Suprapubic skin (tissue), 4 donors: ENCODE results near the gene CTNNA3. TPM values are rescaled to one million over a fixed set of nuclear protein-coding genes. Genes with fewer than 3 reads are reported as not detected.
A peak's percentile ranks its signal among the peaks of the same experiment; 100 is the strongest.

Experiments used
- DNase-seq, 2 donors: peaks; one replicate each; pipeline ENCODE4 v3.0.0-alpha.2; 2019; ENCODE audit warnings: low spot score in 2 of 2
- H3K27ac ChIP-seq: fragments of 200-600 bp; sonication (generic); one replicate; pipeline ENCODE4 v1.5.1; 2019
- H3K27me3 ChIP-seq: fragments of 200-600 bp; sonication (generic); one replicate; pipeline ENCODE4 v1.5.1; 2019
- H3K36me3 ChIP-seq: fragments of 200-600 bp; sonication (generic); one replicate; pipeline ENCODE4 v1.5.1; 2019
- H3K4me1 ChIP-seq: fragments of 200-600 bp; sonication (generic); one replicate; pipeline ENCODE4 v1.5.1; 2019
- H3K4me3 ChIP-seq: fragments of 200-600 bp; sonication (generic); one replicate; pipeline ENCODE4 v1.5.1; 2019; ENCODE audit warnings: mild to moderate bottlenecking
- H3K9me3 ChIP-seq: fragments of 200-600 bp; sonication (generic); one replicate; pipeline ENCODE4 v1.5.1; 2019
- EP300 ChIP-seq: sonication (generic); formaldehyde crosslinking; IDR thresholded peaks from one replicate; pipeline ENCODE4 v1.6.1; 2017; ENCODE audit warnings: antibody characterized with exemption
- POLR2A ChIP-seq, 2 donors: fragments of 450-650 bp; IDR thresholded peaks; one replicate each; pipeline ENCODE4 v1.6.1; 2017; ENCODE audit warnings: antibody characterized with exemption in 2 of 2, mild to moderate bottlenecking in 2 of 2, moderate library complexity in 2 of 2
- POLR2AphosphoS5 ChIP-seq, 3 donors: sonication (generic); formaldehyde crosslinking; IDR thresholded peaks; one replicate each; pipeline ENCODE4 v1.6.1; 2017; ENCODE audit warnings: antibody characterized with exemption in 3 of 3
- WGBS: methylation state at CpG from one replicate; pipeline ENCODE4 v1.1.5; 2018; 5-methylcytosine and 5-hydroxymethylcytosine counted together
- total RNA-seq, 4 donors: library from RNA; depleted of rRNA; stranded (reverse); fragments of >200 nt; gene quantifications; one replicate each; pipeline ENCODE4 v1.1.0, GENCODE V29; 2016
- TF ChIP-seq, protein P1 (sequence below), 2 donors: fragments of 200-600 bp in 1 of 2; fragments of 450-650 bp in 1 of 2; sonication (generic) in 1 of 2; IDR thresholded peaks; one replicate each; pipeline ENCODE4 v1.5.1; 2016 to 2019; ENCODE audit warnings: antibody characterized with exemption in 2 of 2, mild to moderate bottlenecking in 1 of 2, moderate library complexity in 1 of 2

CTNNA3 gene
- total RNA-seq, 4 donors from 2014 or later: 0.08 to 0.29 (median 0.21) TPM

DNA sequence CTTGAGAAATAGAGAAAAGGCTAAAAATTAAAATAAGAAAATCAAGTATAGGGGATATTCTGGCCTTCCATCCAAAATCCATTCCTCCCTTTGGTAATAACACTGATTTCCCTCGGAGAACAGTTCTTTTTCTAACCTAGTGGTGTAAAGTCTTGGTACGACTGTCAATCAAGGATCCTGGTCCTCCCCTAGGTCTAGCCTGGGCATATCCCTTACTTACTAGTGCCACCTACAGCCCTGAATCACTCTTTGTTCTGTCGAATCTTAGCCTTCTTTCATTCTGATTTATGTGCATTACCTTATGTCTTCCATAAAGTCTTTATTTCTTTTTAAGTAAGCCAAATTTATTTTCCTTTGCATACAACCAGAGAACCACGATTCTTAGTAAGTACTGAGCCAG lies 1068.8 kb downstream of the CTNNA3 start:
- no peaks in the 10 kb centered on the region for H3K36me3 ChIP-seq
- WGBS: 32% methylated on average over 4 of the region's 4 CpGs
- no peak overlapping the region for H3K27ac ChIP-seq
- DNase-seq: no peak
- no peaks in the 10 kb centered on the region for H3K9me3 ChIP-seq
- H3K4me3 ChIP-seq: no peak overlapping the region
- no peaks in the 10 kb centered on the region for H3K4me1 ChIP-seq
- H3K27me3 ChIP-seq: no peaks in the 10 kb centered on the region
- TF ChIP-seq EP300 (no peak), POLR2AphosphoS5 (IDR thresholded peaks at IDR 0.05) (no peak), POLR2A (IDR thresholded peaks at IDR 0.05) (no peak)
- TF ChIP-seq, protein P1, sequence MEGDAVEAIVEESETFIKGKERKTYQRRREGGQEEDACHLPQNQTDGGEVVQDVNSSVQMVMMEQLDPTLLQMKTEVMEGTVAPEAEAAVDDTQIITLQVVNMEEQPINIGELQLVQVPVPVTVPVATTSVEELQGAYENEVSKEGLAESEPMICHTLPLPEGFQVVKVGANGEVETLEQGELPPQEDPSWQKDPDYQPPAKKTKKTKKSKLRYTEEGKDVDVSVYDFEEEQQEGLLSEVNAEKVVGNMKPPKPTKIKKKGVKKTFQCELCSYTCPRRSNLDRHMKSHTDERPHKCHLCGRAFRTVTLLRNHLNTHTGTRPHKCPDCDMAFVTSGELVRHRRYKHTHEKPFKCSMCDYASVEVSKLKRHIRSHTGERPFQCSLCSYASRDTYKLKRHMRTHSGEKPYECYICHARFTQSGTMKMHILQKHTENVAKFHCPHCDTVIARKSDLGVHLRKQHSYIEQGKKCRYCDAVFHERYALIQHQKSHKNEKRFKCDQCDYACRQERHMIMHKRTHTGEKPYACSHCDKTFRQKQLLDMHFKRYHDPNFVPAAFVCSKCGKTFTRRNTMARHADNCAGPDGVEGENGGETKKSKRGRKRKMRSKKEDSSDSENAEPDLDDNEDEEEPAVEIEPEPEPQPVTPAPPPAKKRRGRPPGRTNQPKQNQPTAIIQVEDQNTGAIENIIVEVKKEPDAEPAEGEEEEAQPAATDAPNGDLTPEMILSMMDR (IDR thresholded peaks at IDR 0.05): peak in 1 of 2 donors; percentile 23

DNA sequence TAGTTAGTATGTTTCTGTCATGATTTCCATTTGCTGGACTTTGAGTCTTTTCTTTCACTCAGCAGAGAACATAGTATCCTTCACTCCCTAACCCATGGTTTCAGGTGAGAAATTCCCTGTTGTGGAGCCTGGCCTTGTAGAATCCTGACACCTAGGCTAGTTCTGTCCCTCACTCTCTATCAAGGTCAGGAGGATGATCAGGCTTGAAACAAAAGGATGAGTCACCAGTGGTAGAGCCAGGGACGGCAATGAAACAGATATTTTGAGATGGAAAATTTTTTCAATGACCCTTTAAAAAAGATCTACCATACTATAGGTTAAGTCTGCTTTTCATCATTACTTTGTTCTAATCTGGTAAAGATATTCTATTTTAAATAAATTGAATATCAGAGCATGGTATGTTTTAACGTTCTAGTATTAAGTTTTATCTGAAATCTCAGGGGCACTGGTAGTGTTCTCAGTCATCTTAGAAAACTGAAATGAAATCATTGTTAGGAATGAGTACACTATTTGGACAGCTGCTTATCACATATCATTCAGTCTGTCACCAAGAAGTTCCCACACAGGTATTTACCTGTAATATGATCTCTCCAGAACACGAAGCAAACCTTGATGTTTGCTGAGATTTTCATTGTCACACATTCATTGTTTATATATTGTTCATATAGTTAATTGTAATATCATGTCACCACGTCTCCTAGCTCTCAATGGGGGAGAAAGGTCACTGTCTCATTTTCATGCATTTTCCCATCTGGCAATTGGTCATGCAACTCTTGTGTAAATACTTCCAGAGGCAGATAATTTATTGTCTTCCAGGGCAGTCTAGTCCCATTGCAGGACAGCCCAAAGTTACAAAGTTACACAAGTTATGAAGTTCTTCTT lies 1070.0 kb downstream of the CTNNA3 start:
- WGBS: 54% methylated on average over 4 of the region's 4 CpGs
- Histone ChIP-seq H3K27me3 (no peaks in the 10 kb centered on the region), H3K4me1 (no peaks in the 10 kb centered on the region), H3K9me3 (no peaks in the 10 kb centered on the region), H3K27ac (no peak overlapping the region), H3K36me3 (no peaks in the 10 kb centered on the region), H3K4me3 (no peak overlapping the region)
- TF ChIP-seq, protein P1 (IDR thresholded peaks at IDR 0.05): no peak
- TF ChIP-seq POLR2A (IDR thresholded peaks at IDR 0.05) (no peak), POLR2AphosphoS5 (IDR thresholded peaks at IDR 0.05) (no peak), EP300 (no peak)
- no peak for DNase-seq

DNA sequence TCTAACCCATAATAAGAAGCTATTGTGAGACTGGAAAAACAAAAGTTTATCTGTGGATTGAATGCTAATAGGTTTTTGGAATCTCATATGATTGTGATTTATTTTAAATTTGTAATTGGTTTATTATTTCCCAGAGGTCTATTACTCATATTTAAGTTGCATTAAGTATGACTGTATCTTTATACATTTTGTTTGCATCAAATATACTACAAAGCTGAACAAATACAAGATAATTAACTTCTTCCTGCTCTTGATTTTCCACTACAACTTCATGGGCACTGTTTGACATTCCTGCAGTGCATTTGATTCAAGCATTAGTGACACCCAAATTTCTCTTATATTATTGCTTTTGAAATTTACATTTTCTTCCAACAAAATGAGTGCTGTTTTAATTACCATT lies 1073.9 kb downstream of the CTNNA3 start:
- no peaks in the 10 kb centered on the region for H3K4me1 ChIP-seq
- DNase-seq: no peak
- no peak overlapping the region for H3K27ac ChIP-seq
- H3K4me3 ChIP-seq: no peak overlapping the region
- no peaks in the 10 kb centered on the region for H3K27me3 ChIP-seq
- H3K9me3 ChIP-seq: no peaks in the 10 kb centered on the region
- no peak for TF ChIP-seq POLR2AphosphoS5 (IDR thresholded peaks at IDR 0.05)
- TF ChIP-seq, protein P1 (IDR thresholded peaks at IDR 0.05): no peak
- no peak for TF ChIP-seq POLR2A (IDR thresholded peaks at IDR 0.05)
- no peak for TF ChIP-seq EP300
- no peaks in the 10 kb centered on the region for H3K36me3 ChIP-seq

DNA sequence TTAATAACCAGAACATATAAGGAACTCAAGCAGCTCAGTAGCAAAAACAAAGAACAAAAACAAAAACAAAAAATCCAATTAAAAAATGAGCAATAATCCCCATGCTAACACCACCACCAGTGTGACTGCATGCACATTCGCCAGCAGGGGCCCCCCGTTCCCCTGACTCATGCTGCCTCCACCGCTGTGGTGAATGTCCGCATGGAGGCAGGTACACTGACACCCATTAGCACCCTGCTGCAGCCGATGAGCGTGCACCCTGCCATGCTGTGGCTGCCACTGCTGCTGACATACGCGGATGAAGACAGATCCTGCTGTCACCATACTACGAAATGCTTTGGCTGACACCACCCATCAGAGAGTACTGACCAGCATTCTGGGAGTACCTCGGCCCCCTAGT lies 1091.8 kb downstream of the CTNNA3 start:
- WGBS: 91% methylated on average over 10 of the region's 10 CpGs
- Histone ChIP-seq H3K9me3 (peaks cover 7% of the 10 kb centered on the region), H3K4me1 (no peaks in the 10 kb centered on the region), H3K36me3 (no peaks in the 10 kb centered on the region), H3K4me3 (no peak overlapping the region), H3K27ac (no peak overlapping the region), H3K27me3 (no peaks in the 10 kb centered on the region)
- no peak for DNase-seq
- no peak for TF ChIP-seq EP300
- TF ChIP-seq POLR2AphosphoS5 (IDR thresholded peaks at IDR 0.05): no peak
- TF ChIP-seq POLR2A (IDR thresholded peaks at IDR 0.05): no peak
- TF ChIP-seq, protein P1 (IDR thresholded peaks at IDR 0.05): no peak

DNA sequence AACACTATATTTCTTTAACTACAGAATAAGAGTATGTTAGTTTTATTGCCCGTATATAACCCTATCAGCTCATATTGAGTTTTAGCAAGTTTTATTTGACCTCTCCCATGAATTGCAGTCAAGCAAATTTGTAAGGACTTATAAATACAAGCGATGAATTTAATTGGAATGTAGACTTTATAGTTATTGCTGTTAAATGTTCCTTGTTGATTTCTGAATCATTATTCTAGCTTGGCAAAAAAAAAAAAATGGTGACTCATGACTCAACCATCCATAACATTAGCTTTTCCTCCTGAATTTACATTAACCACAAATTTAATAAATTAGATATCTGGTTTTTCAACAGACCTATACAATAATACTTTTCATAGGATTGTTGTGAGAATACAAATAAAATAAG lies 1104.1 kb downstream of the CTNNA3 start:
- DNase-seq: no peak
- WGBS: 73% methylated on average over 2 of the region's 2 CpGs
- Histone ChIP-seq H3K9me3 (no peaks in the 10 kb centered on the region), H3K27ac (no peak overlapping the region), H3K27me3 (no peaks in the 10 kb centered on the region), H3K36me3 (no peaks in the 10 kb centered on the region), H3K4me1 (no peaks in the 10 kb centered on the region), H3K4me3 (no peak overlapping the region)
- TF ChIP-seq POLR2AphosphoS5 (IDR thresholded peaks at IDR 0.05) (no peak), EP300 (no peak), POLR2A (IDR thresholded peaks at IDR 0.05) (no peak)
- TF ChIP-seq, protein P1 (IDR thresholded peaks at IDR 0.05): no peak
